Fibroblast of gingiva (primary cell): ENCODE results near the gene CEP83.

Source experiments
- DNase-seq: peaks from one replicate; pipeline ENCODE4 v3.0.0-alpha.2; 2011; ENCODE audit warnings: low read depth

The CEP83 gene

GRCh38 chr12:94304012-94304411 lies 155.7 kb downstream of the CEP83 start:
- no peak for DNase-seq

GRCh38 chr12:94299846-94300245 lies 159.8 kb downstream of the CEP83 start:
- no peak for DNase-seq

- no peak for DNase-seq
These were observed 161.7 kb downstream of the CEP83 start for GRCh38 chr12:94297876-94298505.

- no peak for DNase-seq
These were observed 162.5 kb downstream of the CEP83 start for GRCh38 chr12:94297096-94297699.

GRCh38 chr12:94290353-94290752 lies 169.3 kb downstream of the CEP83 start:
- no peak for DNase-seq

- DNase-seq, result peak; percentile 77
These were observed 170.0 kb downstream of the CEP83 start for GRCh38 chr12:94289461-94290312.

- DNase-seq, result no peak
These were observed 172.4 kb downstream of the CEP83 start for GRCh38 chr12:94287245-94287628.

GRCh38 chr12:94286583-94287244 lies 173.0 kb downstream of the CEP83 start:
- no peak for DNase-seq

- DNase-seq, result no peak
These were observed 173.6 kb downstream of the CEP83 start for GRCh38 chr12:94285943-94286582.

- DNase-seq, result no peak
These were observed 174.8 kb downstream of the CEP83 start for GRCh38 chr12:94284859-94285258.

- DNase-seq, result no peak
These were observed 175.6 kb downstream of the CEP83 start for GRCh38 chr12:94284046-94284445.

GRCh38 chr12:94282675-94283074 lies 177.0 kb downstream of the CEP83 start:
- DNase-seq, result no peak

GRCh38 chr12:94280063-94280462 lies 179.6 kb downstream of the CEP83 start:
- no peak for DNase-seq

GRCh38 chr12:94277426-94278000 lies 182.2 kb downstream of the CEP83 start:
- DNase-seq, result peak; percentile 14

- no peak for DNase-seq
These were observed 182.9 kb downstream of the CEP83 start for GRCh38 chr12:94276725-94277124.

- no peak for DNase-seq
These were observed 186.4 kb downstream of the CEP83 start for GRCh38 chr12:94273272-94273671.

GRCh38 chr12:94272280-94272679 lies 187.4 kb downstream of the CEP83 start:
- DNase-seq, result no peak

GRCh38 chr12:94271351-94271750 lies 188.3 kb downstream of the CEP83 start:
- DNase-seq, result no peak

- no peak for DNase-seq
These were observed 190.2 kb downstream of the CEP83 start for GRCh38 chr12:94269316-94269999.

- DNase-seq, result peak; percentile 14
These were observed 191.7 kb downstream of the CEP83 start for GRCh38 chr12:94267921-94268471.

- DNase-seq, result no peak
These were observed 192.2 kb downstream of the CEP83 start for GRCh38 chr12:94267537-94267872.
